NK-92 (cell line): ENCODE data around the gene B4GALNT2.

ENCODE experiments used
- DNase-seq: peaks from one replicate; lab custom pipeline; 2025; ENCODE audit not compliant: unreplicated experiment; lab: John Stamatoyannopoulos, UW

B4GALNT2 gene

GRCh38 chr17:49209061-49209571 is 76.5 kb downstream of the B4GALNT2 start:
- no peak for DNase-seq

GRCh38 chr17:49210158-49211029 is 77.8 kb downstream of the B4GALNT2 start, which contains the start of the genes ABI3 and GNGT2:
TSS of gene ABI3 (plus strand) at chr17:49210707. CDS start at chr17:49210725, 18 bp downstream.
TSS of gene GNGT2 (minus strand) at chr17:49210574. CDS start at chr17:49207422, 3,152 bp downstream.
- DNase-seq: no peak

DNA sequence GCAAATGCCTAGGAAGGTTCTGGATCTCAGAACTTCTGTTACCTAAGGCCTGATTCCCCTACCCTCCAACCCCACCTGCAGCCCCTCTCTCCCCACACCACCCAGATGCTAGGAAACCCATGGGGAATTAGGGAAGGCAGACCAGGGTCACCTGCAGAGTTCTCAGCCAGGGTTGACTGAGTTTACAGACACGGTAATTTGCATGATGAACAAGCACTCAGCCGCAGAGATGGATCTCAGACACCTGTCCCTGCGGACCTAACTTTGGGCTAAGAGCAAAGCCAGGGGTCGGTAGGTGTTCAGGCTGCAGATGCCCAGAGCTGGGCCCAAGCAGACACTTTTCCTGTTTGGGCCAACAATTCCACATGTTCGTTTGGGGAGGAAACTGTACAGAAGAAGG is 80.8 kb downstream of the B4GALNT2 start:
- no peak for DNase-seq

- no peak for DNase-seq
These were observed 81.3 kb downstream of the B4GALNT2 start for GRCh38 chr17:49213847-49214246.

DNA sequence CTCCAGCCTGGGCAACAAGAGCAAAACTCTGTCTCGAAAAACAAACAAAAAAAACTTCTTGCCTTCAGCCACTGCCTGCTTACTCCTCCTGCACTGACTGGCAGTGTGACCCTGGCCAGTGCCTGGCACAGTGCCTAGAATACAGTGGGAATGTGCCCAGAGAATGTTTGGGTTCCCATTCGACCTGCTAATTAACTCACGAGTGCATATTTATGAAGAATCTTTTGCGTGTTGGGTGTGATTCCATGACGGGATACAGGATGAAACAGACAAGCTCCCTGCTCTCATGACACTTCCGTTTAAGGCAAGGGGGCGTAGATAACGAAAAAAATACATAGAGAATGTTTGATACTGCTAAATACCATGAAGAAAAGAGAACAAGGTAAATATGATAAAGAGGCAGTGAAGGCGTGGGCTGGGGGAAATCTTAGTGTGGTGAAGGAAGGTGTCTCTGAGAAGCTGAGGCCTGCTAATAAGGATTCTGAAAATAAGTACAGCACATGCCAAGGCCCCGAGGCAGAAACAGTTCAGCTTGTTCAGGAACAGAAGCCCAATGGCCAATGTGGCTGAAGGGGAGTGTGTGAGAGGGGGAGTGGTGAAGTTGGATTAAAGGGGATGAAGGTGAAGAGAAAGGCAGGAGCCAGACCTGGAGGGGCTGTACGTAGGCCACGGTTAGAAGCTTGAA is 82.2 kb downstream of the B4GALNT2 start:
- no peak for DNase-seq

DNA sequence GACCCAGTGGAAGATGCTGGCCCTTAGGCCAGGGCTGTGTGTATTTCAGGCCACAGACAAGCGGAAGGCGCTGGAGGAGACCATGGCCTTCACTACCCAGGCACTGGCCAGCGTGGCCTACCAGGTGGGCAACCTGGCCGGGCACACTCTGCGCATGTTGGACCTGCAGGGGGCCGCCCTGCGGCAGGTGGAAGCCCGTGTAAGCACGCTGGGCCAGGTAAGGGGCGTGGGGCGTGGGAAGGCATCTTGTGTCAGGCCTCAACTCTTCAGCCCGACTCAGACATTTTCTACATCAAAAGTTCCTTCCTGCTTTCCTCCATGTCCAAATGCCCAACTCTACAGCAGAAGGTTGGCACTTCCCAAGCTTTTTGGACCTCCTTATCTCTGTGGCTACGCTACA is 83.9 kb downstream of the B4GALNT2 start:
- no peak for DNase-seq

DNA sequence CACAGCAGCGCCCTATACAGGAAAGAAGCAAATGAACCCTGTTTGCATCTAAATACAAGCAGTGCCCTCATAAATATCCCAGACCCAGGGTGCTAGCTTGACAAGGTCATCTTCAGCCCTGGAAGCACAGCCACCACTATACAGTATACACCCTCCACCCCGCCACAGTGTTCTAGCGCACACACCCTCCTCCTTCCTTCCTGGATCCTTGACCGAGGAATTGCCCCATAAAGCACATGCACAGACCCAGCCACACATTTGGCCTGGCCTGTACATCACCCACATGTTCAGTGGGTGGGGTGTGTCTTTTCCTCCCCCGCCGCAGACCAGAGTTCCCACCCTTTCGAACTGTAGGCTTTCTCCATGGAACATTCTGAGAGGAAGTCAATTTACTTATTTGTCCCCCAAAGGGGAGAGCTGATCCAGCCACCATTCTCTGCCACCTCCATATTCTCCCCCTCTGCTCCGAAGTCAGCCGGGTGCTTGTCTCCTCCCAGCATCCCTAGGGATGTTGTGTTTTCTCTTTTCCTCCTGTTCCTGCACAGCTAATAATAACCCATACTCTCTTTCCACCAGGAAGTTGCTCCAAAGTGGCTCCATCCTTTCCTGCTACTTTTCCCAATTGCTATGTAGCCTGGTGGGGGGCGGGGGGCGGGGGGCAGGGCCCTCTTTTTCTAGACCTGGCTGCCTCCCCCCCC is 84.5 kb downstream of the B4GALNT2 start:
- no peak for DNase-seq

- DNase-seq: no peak
These were observed 85.3 kb downstream of the B4GALNT2 start for GRCh38 chr17:49217651-49218413.

- no peak for DNase-seq
These were observed 86.7 kb downstream of the B4GALNT2 start for GRCh38 chr17:49218941-49219913.

DNA sequence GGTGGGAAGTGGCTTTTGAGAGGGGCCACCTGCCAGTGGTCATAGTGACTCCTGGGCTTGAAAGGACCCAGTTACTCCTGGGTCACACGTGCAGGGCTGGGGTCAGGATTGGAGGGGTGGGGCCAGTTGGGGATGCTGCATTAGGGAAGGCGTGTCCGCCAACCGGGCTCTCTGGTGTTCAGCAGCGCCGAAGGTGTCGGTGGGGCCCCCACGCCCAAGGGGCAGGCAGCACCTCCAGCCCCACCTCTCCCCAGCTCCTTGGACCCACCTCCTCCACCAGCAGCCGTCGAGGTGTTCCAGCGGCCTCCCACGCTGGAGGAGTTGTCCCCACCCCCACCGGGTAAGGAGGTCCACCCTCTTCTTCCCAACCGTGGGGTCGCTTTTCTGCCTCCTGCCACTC is 87.4 kb downstream of the B4GALNT2 start:
- no peak for DNase-seq

DNA sequence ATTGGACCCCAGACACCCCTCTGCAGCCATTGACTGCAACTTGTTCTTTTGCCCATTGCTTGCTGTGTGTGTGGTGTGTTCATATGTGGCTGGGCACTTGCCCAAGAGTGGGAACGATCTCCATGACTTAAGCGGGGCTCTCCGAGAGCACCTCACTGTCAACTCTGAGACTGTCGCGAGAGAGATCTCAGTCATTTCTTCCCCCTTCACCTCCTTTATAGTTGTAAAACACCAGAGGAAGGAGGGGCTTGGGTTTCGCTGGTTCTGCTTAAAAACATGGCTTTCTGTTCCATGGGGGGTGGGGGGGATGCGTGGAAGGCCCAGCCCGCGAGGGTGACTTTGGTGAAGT is 90.6 kb downstream of the B4GALNT2 start:
- DNase-seq: no peak

GRCh38 chr17:49223517-49224197 is 91.1 kb downstream of the B4GALNT2 start:
- DNase-seq: no peak

DNA sequence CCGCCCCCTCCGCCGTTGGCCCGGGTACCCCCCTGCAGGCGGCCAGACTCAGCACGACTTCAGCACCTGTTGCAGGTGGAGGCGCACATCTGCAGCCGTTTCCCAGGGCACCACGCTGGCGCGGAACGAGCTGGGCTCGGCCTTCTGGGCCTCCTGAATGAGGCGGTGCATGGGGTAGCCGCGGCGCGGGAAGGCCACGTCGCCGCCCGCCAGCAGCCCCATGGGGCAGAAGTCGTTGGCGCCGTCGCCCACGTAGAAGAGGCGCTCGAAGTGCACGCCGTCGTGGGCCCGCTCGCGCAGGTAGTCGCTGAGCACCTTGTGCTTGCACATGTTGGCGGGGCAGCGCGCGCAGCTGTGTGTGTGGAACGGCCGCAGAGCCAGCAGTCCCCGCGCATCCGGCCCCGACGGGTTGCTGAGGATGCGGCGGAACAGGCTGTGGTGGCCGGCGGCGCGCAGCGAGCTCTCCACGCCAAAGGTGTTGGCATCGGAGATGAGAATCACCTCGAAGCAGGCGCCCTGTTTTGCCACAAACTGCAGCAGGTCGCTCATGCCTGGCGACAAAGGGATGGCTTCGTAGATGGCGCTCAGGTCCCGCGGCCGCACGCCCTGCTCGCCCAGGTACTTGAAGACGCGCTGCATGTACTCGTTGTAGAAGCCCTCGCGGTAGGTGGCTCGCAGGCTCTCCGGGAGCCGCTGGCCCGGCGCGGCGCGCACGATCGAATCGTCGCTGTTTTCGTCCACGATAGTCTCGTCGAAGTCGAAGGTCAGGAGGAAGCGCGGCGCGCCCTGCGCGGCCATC is 91.8 kb downstream of the B4GALNT2 start:
- DNase-seq: no peak

- DNase-seq: no peak
These were observed 92.4 kb downstream of the B4GALNT2 start for GRCh38 chr17:49224997-49225337.

DNA sequence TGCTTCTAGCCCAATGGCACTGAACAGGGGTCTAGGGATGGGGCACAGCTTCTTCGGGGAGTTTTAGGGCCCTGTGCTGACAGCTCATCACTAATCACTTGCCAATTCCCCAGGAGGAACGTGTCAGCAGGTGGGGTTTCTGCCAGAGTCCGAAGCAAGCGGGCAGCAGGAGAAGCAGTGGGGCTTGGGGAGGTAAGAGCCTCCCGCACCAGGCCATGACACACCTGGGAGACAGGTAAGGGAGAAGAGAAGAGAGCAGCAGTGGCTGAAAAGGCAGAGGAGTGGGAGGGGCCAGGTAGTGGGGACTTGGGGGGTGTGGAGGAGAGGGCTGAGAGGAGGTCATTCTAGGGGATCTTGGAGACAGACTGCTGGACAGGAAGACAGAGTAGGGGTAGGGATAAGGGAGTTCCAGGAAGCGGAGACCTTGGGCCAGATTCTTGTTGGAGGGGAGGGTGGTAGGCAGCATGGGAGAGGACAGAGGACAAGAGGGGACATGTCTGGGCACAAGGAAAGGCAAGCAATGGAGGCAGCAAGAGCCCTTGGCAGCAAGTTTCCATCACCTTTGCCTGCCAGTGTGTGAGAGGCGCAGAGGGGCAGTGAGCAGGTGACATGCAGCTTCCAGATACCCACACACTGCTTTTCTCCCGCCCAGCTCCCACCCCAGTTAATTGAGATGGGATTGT is 93.1 kb downstream of the B4GALNT2 start:
- DNase-seq: no peak
